Measurements from ENCODE around the gene ABCC3.

The ABCC3 gene

DNA sequence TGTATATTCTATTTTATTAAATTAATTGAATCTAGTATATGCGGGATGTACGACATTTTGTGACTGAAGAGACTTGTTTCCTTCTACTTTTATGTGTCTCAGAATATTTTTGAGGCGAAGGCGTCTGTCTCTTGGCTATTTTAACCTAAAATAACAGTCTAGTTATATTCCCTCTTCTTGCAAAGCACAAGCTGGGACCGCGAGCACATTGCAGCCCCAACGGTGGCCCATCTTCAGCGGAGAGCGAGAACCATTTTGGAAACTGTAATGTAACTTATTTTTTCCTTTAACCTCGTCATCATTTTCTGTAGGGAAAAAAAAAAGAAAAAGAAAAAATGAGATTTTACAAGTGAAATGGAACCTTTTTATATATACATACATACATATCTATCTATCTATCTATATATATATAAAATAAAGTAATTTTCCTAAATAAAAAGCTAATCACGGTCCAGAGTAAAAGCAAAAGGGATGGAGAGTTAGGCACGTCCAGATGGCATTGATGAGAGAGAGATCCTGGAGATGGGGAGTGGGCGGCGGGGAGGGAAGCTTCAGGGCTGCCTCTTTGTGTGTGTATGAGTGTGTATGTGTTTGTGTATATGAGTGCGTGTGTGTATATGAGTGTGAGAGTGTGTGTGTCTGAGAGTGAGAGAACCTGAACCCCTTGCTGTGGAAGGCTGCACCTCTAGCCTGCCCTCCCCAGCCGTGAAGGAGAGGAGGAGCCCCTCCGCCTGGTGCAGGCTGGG, 7.5 kb upstream of the ABCC3 start:
- no peak for DNase-seq

DNA sequence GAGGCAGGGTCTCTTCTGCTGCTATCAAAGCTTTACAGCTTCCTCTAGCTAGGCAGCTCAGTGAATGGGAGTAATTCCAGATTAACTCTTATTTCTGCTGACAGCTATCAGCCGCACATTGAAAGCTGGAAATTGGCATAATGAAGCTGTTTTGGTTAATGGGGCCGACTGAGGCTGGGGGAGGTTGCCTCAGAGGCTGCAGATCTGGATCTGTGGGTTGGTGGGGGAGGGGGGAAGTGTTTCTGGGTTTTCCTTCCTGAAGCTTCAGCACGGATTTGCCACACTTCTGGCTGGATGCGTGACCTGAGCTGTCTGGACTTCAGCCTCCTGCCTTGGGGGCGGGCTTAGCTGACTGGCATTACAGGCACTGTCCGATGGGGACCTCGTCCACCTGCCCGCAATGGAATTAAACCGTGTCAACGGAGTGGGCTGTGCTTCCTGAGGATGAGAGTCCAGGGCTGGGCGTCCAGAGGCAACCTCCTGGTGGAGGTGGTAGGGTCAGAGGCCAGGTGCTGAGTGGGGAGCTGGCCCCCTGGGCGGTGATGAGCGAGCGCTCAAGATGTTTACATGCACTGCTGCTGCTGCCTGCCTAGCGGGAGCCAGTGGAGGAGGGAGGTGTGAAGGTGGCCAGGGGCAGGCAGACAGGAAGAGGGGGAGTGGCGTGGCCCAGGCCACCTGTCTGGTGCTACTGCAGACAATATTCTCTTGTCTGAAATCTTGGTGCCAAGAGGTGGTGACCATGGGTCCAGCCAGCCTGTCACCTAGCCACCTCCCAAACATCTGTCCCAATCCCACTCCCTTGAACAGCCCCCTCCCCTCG, 6.7 kb upstream of the ABCC3 start:
- peak in 2 of 4 experiments; percentile 52 to 59 for DNase-seq

DNA sequence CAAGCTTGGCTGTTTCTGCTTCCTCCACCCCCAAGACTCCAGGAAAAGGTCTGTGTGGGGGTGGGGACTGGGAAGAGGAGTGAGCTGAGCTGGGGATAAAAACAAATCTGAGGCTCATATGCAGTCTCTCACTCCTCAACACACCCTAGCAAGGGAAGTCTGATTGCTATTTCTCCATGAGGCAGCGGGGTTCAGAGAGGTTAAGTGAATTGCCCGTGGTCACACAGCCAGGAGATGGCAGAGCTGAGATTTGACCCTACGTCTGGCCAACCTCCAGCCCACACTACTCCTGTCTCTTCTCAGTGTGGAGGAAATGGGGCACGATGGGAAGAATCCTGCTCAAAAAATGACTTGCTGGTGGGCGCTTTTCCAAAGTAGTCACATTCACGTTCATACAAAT, 4.8 kb upstream of the ABCC3 start:
- DNase-seq = peak in 1 of 4 experiments; percentile 1

DNA sequence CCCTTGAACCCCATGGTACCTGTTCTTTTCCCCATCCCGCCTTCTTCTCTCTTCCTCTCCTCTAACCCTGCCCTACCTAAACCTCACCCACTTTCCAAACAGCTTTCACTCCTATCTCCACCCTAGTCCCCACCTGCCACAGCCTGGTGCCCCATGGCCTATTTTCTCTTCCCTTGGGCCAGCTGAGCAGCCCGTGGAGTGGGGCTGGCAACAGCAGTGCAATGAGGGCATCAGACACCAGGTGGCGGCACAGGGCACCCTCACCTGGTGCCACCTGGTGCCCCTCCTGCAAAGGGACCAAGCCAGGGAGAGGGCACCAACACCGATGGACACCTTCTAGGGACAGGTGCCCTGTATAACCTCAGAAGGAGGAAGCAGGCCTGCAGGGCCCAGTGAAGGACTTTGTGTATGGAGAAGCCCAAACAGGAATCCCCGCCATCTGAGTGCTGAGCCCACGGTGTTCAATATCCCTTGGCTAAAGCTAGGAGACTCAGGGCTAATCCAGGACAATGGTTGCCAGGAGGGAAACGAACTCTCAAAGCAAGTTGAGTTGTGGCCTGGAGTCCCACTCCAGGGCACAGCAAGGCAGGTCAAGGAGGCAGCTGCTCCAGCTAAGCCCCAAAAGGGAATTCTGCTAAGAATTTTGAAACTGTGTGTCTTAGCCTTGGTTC, 4.0 kb upstream of the ABCC3 start:
- DNase-seq = peak in 2 of 4 experiments; percentile 45 to 64

DNA sequence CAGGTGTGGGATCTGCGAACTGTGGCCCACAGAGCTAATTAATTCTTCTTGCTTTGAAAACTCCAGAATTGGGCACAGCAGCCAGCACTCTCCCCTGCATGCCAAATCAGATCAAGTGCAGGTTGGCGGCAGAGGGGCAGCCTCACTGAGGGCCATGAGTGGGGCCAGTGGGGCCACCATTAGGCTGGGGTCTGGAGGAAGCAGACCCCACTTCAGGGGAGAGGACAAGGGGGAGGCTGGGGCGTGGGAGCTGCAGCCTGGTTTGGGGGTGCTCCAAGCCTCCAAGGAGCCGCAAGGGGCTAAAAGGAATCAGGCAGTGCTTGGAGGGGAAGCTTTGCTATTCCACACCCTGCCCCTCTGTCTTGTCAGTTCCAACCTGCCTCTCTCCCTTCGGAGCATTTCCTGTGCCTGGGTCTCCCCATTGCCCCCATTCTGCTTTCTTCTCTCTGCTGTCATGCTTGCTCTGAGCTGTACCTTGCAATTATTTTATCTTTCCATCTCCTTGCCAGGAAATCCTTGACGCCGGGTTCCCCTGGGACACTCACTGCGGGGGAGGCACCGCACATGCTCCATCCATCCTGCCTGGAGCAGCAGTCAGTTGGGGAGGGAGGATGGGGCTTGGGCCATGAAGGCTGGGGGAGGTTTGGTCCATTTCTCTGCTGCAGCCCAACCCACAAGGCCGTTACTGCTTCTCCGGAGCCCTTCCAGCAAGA, 3.3 kb upstream of the ABCC3 start:
- no peak for DNase-seq

DNA sequence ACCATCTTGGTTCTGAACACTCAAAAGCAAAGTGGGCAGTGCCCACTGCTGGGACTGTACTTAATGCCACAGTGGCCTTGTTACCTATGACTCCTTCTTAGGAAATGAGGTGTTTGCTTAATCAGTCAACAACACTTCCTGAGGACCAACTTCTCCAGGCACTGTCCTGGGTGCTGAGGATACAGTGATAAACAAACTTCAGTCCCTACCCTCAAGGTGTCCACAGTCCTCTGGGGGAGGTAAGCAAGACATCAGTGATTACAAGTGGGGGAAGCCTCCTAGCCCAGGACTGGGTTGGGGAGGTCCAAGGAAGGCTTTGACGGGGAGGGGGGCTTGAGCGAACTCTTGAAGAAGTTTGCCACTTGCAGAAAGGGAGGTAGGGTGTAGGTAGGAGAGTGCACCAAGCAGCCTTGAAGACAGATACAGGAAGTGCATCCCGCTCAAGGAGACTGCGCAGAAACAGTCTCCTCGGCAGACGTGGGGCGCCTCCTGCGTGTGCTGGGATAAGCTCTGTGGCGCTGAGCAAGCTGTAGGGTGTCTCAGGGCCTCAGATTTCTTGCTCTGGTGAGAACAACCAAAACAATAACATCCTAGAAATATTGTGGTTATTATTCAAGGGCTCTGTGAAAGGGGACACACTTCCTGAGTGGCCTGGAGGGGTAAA, 2.6 kb upstream of the ABCC3 start:
- no peak for DNase-seq

DNA sequence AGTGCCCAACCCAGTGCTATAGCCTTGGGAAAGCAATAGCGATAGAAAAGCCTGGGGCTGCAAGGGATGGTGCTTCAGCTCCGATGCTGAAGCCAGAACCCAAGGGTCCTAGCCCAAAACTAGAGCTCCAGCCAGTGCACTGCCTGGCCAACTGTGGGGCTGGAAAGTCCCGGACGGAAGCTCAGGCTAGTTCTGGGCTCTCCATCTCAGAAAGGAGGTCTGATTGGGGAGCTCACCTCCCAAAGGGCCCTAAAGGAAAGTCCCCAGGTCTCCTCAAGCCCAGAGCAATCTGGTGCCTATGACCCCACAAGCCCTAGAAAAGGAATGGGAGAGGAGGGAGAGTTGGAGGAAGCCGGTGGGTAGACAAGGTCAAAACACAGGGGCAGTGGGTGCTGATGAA, 2.0 kb upstream of the ABCC3 start:
- DNase-seq = no peak

DNA sequence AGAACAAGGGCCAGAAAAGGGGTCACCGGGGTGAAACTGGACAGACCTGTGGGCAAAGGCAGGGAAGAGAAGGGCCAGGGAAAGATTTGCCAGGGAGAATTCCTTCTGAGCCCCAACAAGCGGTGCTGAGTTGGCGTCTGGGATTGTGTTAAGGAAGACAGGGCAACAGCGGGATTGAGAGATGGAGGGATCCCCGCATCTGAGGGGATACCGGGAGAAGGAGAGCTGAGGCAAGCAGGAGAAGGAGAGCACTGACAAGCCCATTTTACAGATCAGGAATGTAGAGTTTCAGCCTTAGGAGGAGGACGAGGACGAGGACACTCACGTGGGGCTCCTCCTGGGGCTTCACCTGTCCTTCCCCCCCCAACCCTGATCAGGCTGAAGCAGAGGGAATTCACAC, 998 bp upstream of the ABCC3 start:
- peak in 1 of 4 experiments; percentile 3 for DNase-seq

DNA sequence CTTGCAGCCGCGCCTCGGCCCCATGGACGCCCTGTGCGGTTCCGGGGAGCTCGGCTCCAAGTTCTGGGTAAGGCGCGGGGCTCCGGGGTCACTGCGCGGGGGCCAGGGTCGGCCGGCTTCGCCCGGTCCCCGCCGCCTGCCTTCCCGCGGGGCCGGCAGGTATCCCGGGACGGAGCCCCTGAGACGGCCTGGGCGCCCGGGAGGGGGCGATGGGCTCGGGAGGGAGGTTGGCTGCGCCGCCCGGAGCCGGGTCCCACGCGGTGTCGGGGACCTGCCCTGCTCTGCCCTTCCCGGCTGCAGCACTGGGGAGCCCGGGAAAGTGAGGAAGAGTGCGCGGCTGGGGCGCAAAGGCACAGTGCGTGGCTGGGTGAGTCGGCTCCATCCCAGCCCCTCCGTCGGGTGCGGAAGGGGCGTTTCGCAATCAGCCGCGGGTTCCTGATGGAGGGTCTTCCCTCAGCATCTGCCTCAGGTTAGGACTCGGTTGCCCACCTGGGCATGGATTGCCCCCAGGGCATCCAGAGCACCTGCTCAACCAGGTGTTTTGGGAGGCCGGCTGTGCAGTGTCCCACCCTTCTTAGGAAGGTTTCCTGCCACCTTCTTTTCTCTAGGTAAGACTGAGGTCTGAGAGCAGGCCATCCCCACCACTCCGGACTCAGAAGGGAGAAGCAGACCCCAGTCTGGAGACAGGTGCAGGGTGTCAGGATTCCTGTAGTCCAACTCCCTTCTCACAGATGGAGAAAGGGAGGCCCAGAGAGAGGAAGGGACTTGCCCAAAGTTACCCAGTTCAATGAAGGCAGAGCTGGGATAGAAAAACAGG, 442 bp downstream of the ABCC3 start:
- DNase-seq = peak in 3 of 4 experiments; percentile 35 to 60 (median 51)

DNA sequence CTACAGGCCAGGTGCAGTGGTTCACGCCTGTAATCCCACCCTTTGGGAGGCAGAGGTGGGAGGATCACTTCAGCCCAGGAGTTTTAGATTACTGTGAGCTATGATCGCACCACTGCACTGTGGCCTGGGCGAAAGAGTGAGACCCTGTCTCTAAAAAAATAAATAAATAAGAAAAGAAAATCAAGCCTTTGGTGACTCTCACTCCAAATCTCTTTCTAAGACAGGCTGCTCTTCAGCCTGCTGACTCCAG, 976 bp downstream of the ABCC3 start:
- no peak for DNase-seq

DNA sequence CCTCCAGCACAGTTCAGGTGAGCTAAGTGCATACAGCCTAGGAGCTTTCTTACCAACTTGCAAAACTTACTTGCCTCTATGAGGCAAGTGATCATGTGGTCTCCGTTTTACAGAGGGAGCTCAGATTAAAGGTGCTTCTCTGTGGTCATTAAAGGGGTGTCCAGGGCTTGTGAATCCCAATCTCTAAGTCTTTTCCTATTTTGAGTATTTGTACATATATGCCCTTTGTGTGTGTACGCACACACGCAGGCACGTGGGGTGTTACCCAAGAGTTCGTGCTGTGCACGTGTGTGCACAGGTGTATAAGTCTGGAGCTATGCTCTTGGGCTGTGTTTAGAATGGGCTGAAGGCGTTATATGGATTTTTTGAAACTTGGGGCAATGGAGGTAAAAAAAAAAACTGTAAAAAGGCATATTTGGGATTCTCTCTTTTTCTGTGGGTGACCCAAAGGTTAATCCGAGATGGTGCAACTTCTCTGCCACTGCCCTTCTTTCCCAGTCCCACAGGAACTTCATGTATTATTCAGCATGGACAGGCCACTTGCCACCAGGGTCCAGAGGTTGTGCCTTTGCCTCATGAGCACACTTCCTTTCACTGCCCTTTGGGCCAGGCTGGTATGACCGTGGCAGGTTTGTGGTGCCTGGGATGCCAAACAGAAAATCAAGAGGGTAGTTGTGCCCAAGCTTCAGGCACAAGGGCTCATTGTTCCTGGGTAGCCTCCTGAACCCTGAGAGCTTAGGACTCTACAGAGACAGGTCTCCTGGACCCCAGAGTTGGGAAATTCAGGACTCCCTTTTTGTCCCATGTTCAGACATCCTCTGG, 1.5 kb downstream of the ABCC3 start:
- DNase-seq = peak in 1 of 4 experiments; percentile 28

DNA sequence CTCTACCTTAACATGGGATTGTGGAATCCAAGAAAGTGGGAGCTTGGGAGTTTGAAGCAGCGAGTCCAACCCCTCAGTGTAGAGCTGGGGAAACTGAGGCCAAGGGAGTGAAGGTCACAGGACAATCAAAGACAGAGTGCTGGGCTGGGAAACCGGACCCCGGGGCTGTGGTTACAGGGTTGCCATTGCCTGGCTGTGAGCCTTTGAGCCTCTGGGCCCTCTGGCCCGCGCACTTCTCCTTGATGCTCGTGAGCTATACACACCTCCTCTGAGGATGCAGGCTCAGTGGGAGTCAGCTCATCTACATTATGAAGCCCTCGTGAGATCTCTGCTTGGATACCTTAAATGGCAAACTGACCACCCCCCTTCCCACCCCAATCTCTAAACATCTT, 2.1 kb downstream of the ABCC3 start:
- peak in 1 of 4 experiments; percentile 3 for DNase-seq

DNA sequence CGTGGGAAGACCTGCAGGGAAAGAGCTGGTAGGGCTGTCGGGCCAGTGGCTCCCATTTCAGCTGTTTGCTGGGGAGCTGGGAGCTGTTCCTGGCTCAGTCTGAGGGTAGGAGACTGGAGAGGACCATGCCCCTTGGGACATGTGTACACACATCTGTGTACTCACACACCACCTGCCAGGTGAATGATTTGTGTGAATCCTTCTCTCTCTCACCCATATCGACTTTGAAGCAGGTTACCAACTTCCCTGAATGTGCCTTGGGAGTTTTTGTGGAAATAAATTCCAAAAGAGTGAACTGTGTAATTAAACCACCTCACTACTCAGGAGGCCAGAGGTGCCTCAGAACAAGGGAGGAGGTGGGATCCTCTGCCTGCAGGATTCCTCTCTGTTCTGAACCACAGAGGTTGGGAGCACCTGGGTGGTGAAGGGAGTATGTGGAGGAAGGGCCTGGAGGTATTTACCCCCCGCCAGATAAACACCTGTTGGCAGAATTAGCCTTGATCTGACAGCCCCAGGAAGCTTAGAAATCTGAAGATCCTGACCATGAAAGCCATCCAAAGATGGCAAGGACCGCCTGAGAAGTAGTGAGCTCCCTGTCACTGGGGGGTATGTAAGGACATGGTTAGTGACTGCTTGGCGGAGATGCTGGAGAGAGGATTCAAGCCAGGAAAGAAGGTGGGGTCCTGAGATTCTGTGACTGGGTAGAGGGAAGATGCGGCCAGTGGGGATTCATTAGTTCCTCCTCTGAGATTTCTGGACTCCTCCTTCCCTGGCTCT, 3.3 kb downstream of the ABCC3 start:
- DNase-seq = no peak

DNA sequence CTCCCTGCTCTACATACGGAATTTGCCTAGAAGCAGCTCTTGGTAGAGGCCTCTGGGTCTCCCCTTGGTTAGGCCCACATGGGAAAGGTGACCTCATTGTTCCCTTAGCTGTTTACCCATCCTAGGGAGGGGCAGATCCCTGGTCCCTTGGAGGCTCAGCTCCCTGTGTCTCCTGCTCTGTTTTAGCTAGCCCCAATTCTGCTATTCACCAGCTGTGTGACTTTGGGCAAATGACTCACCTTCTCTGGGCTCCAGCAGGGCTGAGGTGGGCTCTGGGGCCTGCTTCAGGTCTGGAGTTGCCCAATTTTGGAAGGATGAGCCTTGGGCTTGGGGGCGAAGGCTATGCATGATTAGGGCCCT, 3.9 kb downstream of the ABCC3 start:
- DNase-seq = peak in 2 of 4 experiments; percentile 29 to 35

DNA sequence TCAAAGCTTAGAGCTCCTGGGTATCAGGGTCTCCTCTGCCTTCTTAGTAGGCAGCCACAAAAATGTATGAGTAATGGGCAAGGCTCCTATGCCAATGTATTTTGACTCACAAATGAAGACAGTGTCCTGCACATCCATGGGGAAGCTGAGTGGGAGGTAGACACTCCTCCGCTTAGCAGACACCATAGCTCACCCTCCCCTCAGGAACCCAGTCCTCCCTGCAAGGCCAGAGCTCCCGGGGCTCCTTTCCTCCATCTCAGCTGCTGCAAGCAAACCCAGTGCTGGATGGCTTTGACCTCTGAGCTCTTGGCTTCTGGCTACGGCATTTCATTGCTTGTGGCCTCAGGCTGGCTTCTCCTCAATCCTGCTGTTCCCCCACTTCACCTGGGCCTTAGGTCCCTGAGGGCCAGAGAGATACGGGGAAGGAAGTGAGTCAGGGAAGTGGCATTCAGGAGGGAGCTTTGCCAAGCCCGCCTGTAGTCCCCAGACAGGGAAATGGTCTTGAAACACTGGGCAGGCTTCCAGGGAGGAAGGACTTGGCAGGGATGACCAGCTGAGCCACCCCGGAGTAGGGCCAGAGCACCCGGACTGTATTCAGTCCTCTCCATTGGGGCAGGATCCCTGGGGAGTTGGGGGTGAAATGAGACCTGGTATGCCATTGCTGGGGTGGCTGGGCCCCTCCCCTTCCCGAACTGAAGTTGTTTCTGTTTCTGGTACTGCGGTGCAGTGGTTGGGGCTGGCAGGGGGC, 4.5 kb downstream of the ABCC3 start:
- DNase-seq = peak; percentile 78 to 89 (median 84)

DNA sequence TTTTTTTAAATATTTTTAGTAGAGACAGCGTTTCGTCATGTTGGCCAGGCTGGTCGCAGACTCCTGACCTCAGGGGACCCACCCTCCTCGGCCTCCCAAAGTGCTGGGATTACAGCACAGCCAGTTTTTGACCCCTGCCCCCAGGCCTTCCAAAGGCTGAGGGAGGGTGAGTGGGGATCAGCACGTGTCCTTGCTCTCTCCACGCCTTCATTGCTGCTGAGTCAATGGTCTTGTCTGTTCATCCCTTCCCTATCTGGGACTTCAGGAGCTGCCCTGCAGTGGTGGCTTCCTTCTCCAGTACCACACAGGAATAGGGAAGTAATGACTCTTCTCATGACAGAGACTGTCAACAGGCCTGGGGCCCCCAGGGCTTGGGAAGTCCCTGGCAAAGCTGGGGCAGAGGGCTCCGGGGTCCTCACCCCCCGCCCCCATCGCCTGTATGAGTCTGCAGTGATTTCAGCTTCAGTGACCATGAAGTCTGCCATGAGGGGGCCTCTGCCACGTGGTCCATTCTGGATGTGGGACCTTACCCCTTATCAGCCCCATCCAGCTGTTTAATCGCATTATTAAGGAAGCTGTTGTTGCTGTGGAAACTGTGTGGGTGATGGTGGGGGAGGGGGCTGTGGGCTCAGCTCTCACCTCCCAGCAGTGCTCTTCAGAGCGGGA, 6.1 kb downstream of the ABCC3 start:
- DNase-seq = peak; percentile 87 to 94 (median 92)

DNA sequence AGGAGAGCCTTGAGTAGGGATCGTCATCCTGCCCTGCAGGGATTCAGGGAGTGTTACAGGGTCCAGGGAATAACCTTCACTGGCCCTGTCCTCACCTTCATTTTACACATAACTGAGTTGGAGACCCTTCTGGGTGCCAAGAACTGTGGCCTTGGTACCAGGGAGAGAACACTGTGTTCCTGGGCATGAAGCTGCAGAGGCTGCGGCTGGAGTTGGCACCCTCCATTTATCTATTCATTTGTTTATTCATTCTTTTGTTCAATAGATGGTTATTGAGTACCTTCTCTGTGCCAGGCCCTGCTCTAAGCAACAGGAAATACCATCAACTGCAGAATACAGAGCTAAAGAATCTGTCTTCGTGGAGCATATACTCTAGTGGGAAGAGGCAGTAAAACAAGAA, 6.7 kb downstream of the ABCC3 start:
- DNase-seq = no peak

DNA sequence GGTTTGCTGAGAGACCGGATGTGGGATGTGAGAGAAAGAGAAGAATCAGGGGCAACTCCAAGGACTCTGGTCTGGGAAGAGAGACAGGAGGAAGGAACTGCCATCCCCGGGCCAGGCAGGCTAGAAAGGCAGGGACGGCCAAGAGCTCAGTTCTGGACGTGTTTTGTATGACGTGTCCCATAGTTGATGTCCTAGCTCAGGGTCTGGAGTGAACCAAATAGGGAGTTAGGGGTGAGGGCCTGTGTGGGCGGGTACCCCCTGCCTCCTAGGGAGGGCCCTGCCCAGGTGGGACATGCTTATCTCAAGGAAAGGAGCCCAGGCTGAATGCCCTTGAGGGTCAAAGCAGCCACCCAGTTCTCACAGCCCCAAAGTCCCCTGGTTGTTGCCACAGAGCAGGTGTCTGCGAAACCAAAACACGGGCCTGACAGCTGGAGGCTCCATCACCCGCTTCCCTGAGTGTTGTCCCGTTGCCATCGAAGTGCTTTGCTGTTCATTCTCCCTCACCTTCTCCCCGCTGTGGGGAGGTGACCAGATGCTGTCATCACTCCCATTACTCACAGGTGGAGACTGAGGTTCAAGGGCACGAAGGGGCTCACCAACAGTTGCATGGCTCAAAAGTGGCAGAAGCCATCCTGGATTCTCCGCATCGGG, 7.5 kb downstream of the ABCC3 start:
- no peak for DNase-seq

Data from suppressor macrophage (primary cell).